ENCODE measurements around the gene PTPRG.

DNA sequence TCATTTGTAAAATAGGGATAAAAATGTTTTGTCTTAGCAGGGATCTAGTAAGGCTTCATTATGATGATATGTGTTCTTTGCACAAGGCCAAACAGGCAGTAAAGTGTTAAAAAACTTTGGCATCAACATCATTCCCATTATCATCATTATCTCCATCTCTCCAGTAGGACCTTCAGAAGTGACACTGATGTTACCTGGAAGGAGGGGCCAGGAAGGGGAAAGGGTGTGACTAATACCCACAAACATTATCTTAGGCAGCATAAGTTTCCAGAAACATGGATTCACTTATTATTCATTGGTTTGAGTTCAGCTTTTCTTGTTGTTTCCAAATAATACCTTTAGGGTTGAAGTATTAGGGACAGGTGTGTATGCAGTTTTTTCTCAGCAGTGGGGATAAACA, 399.6 kb downstream of the PTPRG start:
- TF ChIP-seq NONO (IDR thresholded peaks at IDR 0.05) = no peak
- TF ChIP-seq NONO (CRISPR knock-in tag; conservative IDR thresholded peaks at IDR 0.05) = no peak
- TF ChIP-seq, protein P1, sequence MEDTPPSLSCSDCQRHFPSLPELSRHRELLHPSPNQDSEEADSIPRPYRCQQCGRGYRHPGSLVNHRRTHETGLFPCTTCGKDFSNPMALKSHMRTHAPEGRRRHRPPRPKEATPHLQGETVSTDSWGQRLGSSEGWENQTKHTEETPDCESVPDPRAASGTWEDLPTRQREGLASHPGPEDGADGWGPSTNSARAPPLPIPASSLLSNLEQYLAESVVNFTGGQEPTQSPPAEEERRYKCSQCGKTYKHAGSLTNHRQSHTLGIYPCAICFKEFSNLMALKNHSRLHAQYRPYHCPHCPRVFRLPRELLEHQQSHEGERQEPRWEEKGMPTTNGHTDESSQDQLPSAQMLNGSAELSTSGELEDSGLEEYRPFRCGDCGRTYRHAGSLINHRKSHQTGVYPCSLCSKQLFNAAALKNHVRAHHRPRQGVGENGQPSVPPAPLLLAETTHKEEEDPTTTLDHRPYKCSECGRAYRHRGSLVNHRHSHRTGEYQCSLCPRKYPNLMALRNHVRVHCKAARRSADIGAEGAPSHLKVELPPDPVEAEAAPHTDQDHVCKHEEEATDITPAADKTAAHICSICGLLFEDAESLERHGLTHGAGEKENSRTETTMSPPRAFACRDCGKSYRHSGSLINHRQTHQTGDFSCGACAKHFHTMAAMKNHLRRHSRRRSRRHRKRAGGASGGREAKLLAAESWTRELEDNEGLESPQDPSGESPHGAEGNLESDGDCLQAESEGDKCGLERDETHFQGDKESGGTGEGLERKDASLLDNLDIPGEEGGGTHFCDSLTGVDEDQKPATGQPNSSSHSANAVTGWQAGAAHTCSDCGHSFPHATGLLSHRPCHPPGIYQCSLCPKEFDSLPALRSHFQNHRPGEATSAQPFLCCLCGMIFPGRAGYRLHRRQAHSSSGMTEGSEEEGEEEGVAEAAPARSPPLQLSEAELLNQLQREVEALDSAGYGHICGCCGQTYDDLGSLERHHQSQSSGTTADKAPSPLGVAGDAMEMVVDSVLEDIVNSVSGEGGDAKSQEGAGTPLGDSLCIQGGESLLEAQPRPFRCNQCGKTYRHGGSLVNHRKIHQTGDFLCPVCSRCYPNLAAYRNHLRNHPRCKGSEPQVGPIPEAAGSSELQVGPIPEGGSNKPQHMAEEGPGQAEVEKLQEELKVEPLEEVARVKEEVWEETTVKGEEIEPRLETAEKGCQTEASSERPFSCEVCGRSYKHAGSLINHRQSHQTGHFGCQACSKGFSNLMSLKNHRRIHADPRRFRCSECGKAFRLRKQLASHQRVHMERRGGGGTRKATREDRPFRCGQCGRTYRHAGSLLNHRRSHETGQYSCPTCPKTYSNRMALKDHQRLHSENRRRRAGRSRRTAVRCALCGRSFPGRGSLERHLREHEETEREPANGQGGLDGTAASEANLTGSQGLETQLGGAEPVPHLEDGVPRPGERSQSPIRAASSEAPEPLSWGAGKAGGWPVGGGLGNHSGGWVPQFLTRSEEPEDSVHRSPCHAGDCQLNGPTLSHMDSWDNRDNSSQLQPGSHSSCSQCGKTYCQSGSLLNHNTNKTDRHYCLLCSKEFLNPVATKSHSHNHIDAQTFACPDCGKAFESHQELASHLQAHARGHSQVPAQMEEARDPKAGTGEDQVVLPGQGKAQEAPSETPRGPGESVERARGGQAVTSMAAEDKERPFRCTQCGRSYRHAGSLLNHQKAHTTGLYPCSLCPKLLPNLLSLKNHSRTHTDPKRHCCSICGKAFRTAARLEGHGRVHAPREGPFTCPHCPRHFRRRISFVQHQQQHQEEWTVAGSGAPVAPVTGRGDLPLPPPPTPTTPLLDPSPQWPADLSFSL (CRISPR knock-in tag; IDR thresholded peaks at IDR 0.05) = no peak
- no peak for TF ChIP-seq ZNF335 (CRISPR knock-in tag; IDR thresholded peaks at IDR 0.05)
- TF ChIP-seq, protein P2, sequence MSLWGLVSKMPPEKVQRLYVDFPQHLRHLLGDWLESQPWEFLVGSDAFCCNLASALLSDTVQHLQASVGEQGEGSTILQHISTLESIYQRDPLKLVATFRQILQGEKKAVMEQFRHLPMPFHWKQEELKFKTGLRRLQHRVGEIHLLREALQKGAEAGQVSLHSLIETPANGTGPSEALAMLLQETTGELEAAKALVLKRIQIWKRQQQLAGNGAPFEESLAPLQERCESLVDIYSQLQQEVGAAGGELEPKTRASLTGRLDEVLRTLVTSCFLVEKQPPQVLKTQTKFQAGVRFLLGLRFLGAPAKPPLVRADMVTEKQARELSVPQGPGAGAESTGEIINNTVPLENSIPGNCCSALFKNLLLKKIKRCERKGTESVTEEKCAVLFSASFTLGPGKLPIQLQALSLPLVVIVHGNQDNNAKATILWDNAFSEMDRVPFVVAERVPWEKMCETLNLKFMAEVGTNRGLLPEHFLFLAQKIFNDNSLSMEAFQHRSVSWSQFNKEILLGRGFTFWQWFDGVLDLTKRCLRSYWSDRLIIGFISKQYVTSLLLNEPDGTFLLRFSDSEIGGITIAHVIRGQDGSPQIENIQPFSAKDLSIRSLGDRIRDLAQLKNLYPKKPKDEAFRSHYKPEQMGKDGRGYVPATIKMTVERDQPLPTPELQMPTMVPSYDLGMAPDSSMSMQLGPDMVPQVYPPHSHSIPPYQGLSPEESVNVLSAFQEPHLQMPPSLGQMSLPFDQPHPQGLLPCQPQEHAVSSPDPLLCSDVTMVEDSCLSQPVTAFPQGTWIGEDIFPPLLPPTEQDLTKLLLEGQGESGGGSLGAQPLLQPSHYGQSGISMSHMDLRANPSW (CRISPR knock-in tag; IDR thresholded peaks at IDR 0.05; ENCODE audit: borderline replicate concordance) = no peak
- TF ChIP-seq PHF5A (CRISPR knock-in tag; IDR thresholded peaks at IDR 0.05; ENCODE audit: low read depth, unreplicated experiment) = no peak
- no peak for TF ChIP-seq CREB1 (IDR thresholded peaks at IDR 0.05)
- no peak for TF ChIP-seq CREB1 (CRISPR knock-in tag; IDR thresholded peaks at IDR 0.05)
- TF ChIP-seq, protein P3, sequence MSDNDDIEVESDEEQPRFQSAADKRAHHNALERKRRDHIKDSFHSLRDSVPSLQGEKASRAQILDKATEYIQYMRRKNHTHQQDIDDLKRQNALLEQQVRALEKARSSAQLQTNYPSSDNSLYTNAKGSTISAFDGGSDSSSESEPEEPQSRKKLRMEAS (IDR thresholded peaks at IDR 0.05) = no peak
- no peak for TF ChIP-seq MXI1 (IDR thresholded peaks at IDR 0.05; ENCODE audit: borderline replicate concordance, low read depth, low read length)
- TF ChIP-seq SP1 (IDR thresholded peaks at IDR 0.05) = no peak
- no peak for TF ChIP-seq SP1 (CRISPR knock-in tag; IDR thresholded peaks at IDR 0.05)
- no peak for TF ChIP-seq TAF1 (CRISPR knock-in tag; IDR thresholded peaks at IDR 0.05)

Data from HepG2 (cell line).